SK-N-MC (cell line): Measurements from ENCODE around the gene TTC28.

ENCODE experiments used
- EZH2 ChIP-seq: fragments of 200-600 bp; sonication (generic); IDR thresholded peaks from one replicate; pipeline ENCODE4 v1.6.1; 2017; ENCODE audit warnings: antibody characterized with exemption
- FOXP2 ChIP-seq: optimal IDR thresholded peaks from 2 replicates; pipeline ENCODE3; 2011; ENCODE audit warnings: mild to moderate bottlenecking, moderate library complexity; ENCODE audit not compliant: insufficient read depth; ENCODE audit errors: extremely low read length, control extremely low read depth
- POLR2AphosphoS5 ChIP-seq: IDR thresholded peaks from 2 replicates; pipeline ENCODE4 v1.6.1; 2012; ENCODE audit warnings: mild to moderate bottlenecking, low read depth, low read length, borderline replicate concordance

GRCh38 chr22:28360939-28361338 lies 318.7 kb downstream of the TTC28 start:
- no peak for TF ChIP-seq EZH2
- TF ChIP-seq POLR2AphosphoS5: no peak
- TF ChIP-seq FOXP2: no peak
